Activated naive CD4-positive, alpha-beta T cell treated with anti-CD3 and anti-CD28 coated beads, Interleukin-2, amount 50 U/mL, for 24 hours (primary cell): Measurements from ENCODE around the gene IFNGR2.
A peak's percentile ranks its signal among the peaks of the same experiment; 100 is the strongest.
"Not testable (repeated sequence)": the region's sequence is repeated elsewhere in the genome, so short reads cannot be mapped to it uniquely, and the experiment has no call there.

ENCODE experiments used
- H3K27ac Mint-ChIP-seq: one replicate; pipeline ENCODE4 v1.8.0; 2021; ENCODE audit warnings: mild to moderate bottlenecking, mixed read lengths
- H3K27me3 Mint-ChIP-seq: one replicate; pipeline ENCODE4 v1.8.0; 2021; ENCODE audit warnings: mixed read lengths
- H3K36me3 Mint-ChIP-seq: one replicate; pipeline ENCODE4 v1.8.0; 2021; ENCODE audit warnings: mixed read lengths
- H3K4me1 Mint-ChIP-seq: one replicate; pipeline ENCODE4 v1.8.0; 2021; ENCODE audit warnings: mixed read lengths
- H3K4me3 Mint-ChIP-seq: one replicate; pipeline ENCODE4 v1.8.0; 2021; ENCODE audit warnings: mild to moderate bottlenecking, mixed read lengths
- H3K9me3 Mint-ChIP-seq: one replicate; pipeline ENCODE4 v1.8.0; 2021; ENCODE audit warnings: mixed read lengths

Gene IFNGR2

GRCh38 chr21:33411949-33412430 is 8.8 kb downstream of the IFNGR2 start:
- Mint-ChIP-seq H3K36me3 (peaks cover 15% of the 10 kb centered on the region), H3K4me3 (no peak overlapping the region), H3K4me1 (peaks cover 66% of the 10 kb centered on the region), H3K27ac (no peak overlapping the region), H3K9me3 (no peaks in the 10 kb centered on the region), H3K27me3 (no peaks in the 10 kb centered on the region)

DNA sequence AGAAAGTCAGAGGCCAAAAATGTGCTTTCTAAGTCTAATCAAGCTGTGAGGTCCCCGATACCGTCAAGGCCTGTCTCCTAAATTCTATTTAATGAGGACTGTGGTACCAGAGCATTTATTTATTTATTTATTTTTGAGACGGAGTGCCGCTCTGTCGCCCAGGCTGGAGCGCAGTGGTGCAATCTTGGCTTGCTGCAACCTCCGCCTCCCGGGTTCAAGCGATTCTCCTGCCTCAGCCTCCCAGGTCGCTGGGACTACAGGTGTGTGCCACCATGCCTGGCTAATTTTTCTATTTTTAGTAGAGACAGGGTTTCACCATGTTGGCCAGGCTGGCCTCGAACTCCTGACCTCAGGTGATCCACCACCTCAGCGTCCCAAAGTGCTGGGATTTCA is 9.2 kb downstream of the IFNGR2 start:
- not testable (repeated sequence) for H3K4me3 Mint-ChIP-seq, H3K27me3 Mint-ChIP-seq, H3K9me3 Mint-ChIP-seq, H3K27ac Mint-ChIP-seq
- Mint-ChIP-seq H3K4me1 (peaks cover 63% of the 10 kb centered on the region), H3K36me3 (peaks cover 15% of the 10 kb centered on the region)

DNA sequence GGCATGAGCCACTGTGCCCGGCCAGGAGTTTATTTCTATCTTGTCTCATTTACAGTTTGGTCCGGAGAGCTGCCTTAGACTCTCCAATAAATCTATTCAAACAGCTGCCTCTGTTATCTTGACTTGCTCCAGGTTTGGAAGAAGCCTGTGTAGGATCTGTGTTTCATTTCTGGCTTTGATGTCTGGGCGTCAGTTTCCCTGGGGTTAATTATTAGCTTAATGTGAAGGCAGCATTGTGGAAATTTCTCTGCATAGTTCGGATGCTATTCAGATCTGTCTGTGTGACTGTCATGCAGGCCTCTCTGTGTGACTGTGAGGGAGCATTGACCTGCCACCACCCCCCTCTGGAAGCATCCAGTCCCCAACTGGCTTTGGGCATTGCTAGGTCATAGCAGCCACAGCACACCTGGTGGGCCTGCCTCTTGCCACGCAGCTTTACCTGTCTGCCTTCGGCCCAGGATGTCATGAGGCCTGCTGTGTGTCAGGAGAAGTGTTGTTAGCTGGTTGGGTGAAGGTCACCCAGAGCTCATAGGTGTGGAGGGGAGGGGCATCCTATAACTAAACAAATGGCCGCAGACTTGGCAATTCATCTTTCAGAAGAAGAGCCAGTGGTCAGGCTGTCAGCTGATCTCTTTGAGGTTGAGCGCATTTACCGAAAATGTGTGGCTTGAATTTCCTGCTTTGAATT is 9.8 kb downstream of the IFNGR2 start:
- H3K4me3 Mint-ChIP-seq = peak overlapping the region; percentile 3
- peaks cover 64% of the 10 kb centered on the region for H3K4me1 Mint-ChIP-seq
- H3K27me3 Mint-ChIP-seq = no peaks in the 10 kb centered on the region
- H3K27ac Mint-ChIP-seq = peak overlapping the region; percentile 63
- H3K9me3 Mint-ChIP-seq = no peaks in the 10 kb centered on the region
- peaks cover 15% of the 10 kb centered on the region for H3K36me3 Mint-ChIP-seq

GRCh38 chr21:33414068-33414467 is 10.9 kb downstream of the IFNGR2 start:
- H3K4me1 Mint-ChIP-seq = peaks cover 60% of the 10 kb centered on the region
- no peaks in the 10 kb centered on the region for H3K27me3 Mint-ChIP-seq
- no peaks in the 10 kb centered on the region for H3K9me3 Mint-ChIP-seq
- no peak overlapping the region for H3K27ac Mint-ChIP-seq
- H3K4me3 Mint-ChIP-seq = no peak overlapping the region
- peaks cover 14% of the 10 kb centered on the region for H3K36me3 Mint-ChIP-seq

DNA sequence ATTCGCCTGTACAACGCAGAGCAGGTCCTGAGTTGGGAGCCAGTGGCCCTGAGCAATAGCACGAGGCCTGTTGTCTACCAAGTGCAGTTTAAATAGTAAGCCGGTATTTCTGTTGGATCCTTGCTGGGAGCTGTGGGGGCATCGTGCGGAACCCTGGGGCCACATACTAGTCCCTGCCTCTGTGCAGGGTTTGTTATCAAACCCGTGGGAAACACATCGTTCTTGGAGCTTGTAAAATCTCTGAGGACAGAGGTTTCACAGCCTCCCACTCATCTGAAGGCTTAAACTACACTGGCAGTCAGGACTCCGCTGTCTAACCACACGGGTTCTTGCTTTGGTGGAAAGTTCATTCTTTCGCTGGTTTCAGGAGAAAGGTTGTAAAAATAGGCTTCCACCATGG is 11.7 kb downstream of the IFNGR2 start:
- no peaks in the 10 kb centered on the region for H3K27me3 Mint-ChIP-seq
- H3K4me1 Mint-ChIP-seq = peaks cover 58% of the 10 kb centered on the region
- no peak overlapping the region for H3K4me3 Mint-ChIP-seq

GRCh38 chr21:33418691-33419090 is 15.5 kb downstream of the IFNGR2 start:
- Mint-ChIP-seq H3K36me3 (peaks cover 18% of the 10 kb centered on the region), H3K27ac (peak overlapping the region; percentile 68), H3K27me3 (no peaks in the 10 kb centered on the region), H3K4me1 (peaks cover 26% of the 10 kb centered on the region), H3K9me3 (no peaks in the 10 kb centered on the region), H3K4me3 (no peak overlapping the region)

More for the DNA sequence above, 11.7 kb downstream of the IFNGR2 start:
- Mint-ChIP-seq H3K36me3 (peaks cover 15% of the 10 kb centered on the region), H3K27ac (no peak overlapping the region), H3K9me3 (no peaks in the 10 kb centered on the region)

DNA sequence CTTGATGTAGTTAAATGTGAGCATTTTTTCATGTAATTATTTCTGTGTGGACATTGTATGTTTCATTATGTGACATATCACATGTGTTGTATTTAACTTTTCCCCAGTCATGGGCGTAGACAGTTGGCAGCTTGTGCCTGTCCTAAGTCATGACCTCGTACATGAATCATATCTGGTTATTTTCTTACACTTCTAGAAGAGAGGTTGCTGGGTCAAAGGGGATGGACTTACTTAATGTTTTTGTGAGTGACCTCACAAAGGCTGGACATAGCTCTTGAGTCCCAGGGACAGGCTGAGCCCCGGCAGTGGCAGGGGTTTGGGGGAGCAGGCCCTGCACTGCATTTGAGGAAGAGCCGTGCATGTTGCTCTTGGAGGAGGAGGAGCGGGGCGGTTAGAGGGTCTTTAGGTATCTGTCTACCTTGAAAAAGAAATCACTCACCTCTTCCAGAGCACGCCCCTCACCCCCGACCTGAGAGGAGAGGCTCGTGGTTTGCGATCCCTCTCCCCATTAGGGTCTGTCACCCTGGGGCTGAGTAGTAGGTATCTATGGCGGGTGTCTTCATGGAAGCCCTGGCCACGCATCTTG is 16.4 kb downstream of the IFNGR2 start:
- Mint-ChIP-seq H3K4me1 (peaks cover 20% of the 10 kb centered on the region), H3K4me3 (no peak overlapping the region), H3K27ac (peak overlapping the region; percentile 81), H3K9me3 (no peaks in the 10 kb centered on the region), H3K27me3 (no peaks in the 10 kb centered on the region), H3K36me3 (peaks cover 19% of the 10 kb centered on the region)

GRCh38 chr21:33421713-33422393 is 18.6 kb downstream of the IFNGR2 start:
- H3K9me3 Mint-ChIP-seq = no peaks in the 10 kb centered on the region
- H3K27me3 Mint-ChIP-seq = no peaks in the 10 kb centered on the region
- peak overlapping the region; percentile 37 for H3K27ac Mint-ChIP-seq
- H3K36me3 Mint-ChIP-seq = peaks cover 14% of the 10 kb centered on the region
- H3K4me1 Mint-ChIP-seq = peaks cover 11% of the 10 kb centered on the region
- H3K4me3 Mint-ChIP-seq = no peak overlapping the region

DNA sequence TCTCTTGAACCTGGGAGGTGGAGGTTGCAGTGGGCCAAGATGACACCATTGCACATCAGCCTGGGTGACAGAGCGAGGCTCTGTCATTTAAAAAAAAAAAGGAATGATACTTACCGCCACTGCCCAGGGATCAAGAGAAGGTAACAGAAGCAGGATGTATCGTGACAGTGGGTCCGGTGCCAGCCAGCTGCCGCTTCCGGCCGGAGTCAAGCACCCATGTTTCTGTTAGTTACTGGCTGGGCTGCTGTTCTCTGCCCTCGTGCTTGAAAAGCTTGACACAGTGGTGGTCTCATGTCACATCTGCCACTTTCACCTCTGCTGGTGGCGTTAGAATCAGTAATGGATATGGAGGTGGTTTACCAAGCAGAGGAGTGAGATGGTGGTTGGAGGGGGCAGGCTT is 21.0 kb downstream of the IFNGR2 start:
- peaks cover 16% of the 10 kb centered on the region for H3K36me3 Mint-ChIP-seq
- no peak overlapping the region for H3K27ac Mint-ChIP-seq
- H3K27me3 Mint-ChIP-seq = no peaks in the 10 kb centered on the region
- no peaks in the 10 kb centered on the region for H3K9me3 Mint-ChIP-seq
- H3K4me1 Mint-ChIP-seq = peaks cover 7% of the 10 kb centered on the region
- H3K4me3 Mint-ChIP-seq = no peak overlapping the region

- H3K36me3 Mint-ChIP-seq = peaks cover 16% of the 10 kb centered on the region
- no peak overlapping the region for H3K4me3 Mint-ChIP-seq
- H3K27ac Mint-ChIP-seq = no peak overlapping the region
- H3K4me1 Mint-ChIP-seq = no peaks in the 10 kb centered on the region
- H3K9me3 Mint-ChIP-seq = no peaks in the 10 kb centered on the region
- no peaks in the 10 kb centered on the region for H3K27me3 Mint-ChIP-seq
These were observed 22.6 kb downstream of the IFNGR2 start for GRCh38 chr21:33425825-33426224.

DNA sequence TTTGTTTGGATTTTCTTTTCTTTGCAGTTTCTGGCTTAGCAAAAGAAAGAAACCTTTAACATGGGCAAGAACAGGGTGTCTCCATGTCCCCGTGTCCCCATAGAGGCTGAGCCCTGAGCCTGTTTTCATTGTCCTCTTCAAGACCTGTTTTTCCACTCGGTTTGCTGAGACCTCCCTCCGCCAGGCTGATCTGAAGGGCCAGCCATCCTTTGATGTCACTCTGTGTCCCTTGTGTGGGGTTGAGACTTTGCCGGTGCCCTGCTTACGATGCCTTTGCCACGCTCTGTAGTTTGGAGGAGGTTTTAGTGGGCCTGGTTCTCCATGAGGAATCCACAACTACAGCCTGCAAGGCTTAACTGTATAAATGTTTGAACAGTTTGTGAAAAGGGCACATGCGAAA is 23.8 kb downstream of the IFNGR2 start:
- Mint-ChIP-seq H3K27me3 (no peaks in the 10 kb centered on the region), H3K27ac (peak overlapping the region; percentile 53), H3K36me3 (peaks cover 13% of the 10 kb centered on the region), H3K4me3 (no peak overlapping the region), H3K9me3 (no peaks in the 10 kb centered on the region), H3K4me1 (no peaks in the 10 kb centered on the region)

GRCh38 chr21:33428669-33429068 is 25.5 kb downstream of the IFNGR2 start:
- peaks cover 20% of the 10 kb centered on the region for H3K36me3 Mint-ChIP-seq
- H3K4me1 Mint-ChIP-seq = peaks cover 10% of the 10 kb centered on the region
- H3K27me3 Mint-ChIP-seq = no peaks in the 10 kb centered on the region
- H3K9me3 Mint-ChIP-seq = no peaks in the 10 kb centered on the region
- no peak overlapping the region for H3K4me3 Mint-ChIP-seq
- H3K27ac Mint-ChIP-seq = no peak overlapping the region

DNA sequence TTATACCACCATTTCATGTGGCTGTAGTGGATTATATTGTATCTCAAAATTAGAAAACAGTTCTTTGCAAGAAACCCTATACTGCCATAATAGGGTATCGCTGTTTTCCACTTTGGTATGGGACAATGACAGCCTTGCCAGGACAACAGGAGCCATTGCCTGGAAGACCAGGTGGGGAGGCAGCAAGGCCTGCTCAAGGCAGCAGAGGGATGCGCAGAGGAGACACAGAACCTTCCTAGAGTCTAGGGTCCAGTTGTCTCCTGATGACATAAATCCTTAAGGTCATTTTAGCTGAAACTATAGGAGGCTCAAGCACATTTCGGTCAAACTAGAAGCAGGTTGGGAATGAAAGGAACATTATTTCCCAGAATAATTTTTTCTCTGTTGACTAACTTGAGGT is 27.6 kb downstream of the IFNGR2 start:
- Mint-ChIP-seq H3K27ac (no peak overlapping the region), H3K4me1 (peaks cover 27% of the 10 kb centered on the region), H3K27me3 (no peaks in the 10 kb centered on the region), H3K9me3 (no peaks in the 10 kb centered on the region), H3K4me3 (no peak overlapping the region), H3K36me3 (peaks cover 22% of the 10 kb centered on the region)

DNA sequence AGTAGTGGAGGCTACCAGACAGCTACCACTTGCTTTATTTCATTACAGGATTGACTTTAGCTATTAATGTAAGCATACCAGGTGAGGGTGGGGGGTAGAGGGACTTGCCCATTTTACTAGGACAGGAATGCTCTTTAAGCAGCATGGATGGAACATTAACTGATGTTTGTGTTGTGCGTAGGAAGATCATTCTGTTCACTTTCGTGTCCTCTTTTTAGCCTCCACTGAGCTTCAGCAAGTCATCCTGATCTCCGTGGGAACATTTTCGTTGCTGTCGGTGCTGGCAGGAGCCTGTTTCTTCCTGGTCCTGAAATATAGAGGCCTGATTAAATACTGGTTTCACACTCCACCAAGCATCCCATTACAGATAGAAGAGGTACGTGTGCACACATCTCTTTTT is 29.3 kb downstream of the IFNGR2 start:
- H3K9me3 Mint-ChIP-seq = no peaks in the 10 kb centered on the region
- no peak overlapping the region for H3K4me3 Mint-ChIP-seq
- H3K27ac Mint-ChIP-seq = peak overlapping the region; percentile 35
- peaks cover 22% of the 10 kb centered on the region for H3K36me3 Mint-ChIP-seq
- peaks cover 27% of the 10 kb centered on the region for H3K4me1 Mint-ChIP-seq
- no peaks in the 10 kb centered on the region for H3K27me3 Mint-ChIP-seq

GRCh38 chr21:33433001-33433400 is 29.8 kb downstream of the IFNGR2 start:
- Mint-ChIP-seq H3K27me3 (no peaks in the 10 kb centered on the region), H3K4me3 (no peak overlapping the region), H3K9me3 (no peaks in the 10 kb centered on the region), H3K4me1 (peaks cover 27% of the 10 kb centered on the region), H3K27ac (peak overlapping the region; percentile 76), H3K36me3 (peaks cover 22% of the 10 kb centered on the region)

GRCh38 chr21:33433425-33434114 is 30.4 kb downstream of the IFNGR2 start:
- Mint-ChIP-seq H3K36me3 (peaks cover 22% of the 10 kb centered on the region), H3K27me3 (no peaks in the 10 kb centered on the region), H3K4me3 (peak overlapping the region; percentile 26), H3K9me3 (no peaks in the 10 kb centered on the region), H3K4me1 (peaks cover 27% of the 10 kb centered on the region), H3K27ac (peak overlapping the region; percentile 76)
